DLD1 (cell line): Measurements from ENCODE around the gene SOD3.

Source experiments
- in situ Hi-C: cut with HindIII; loops from 2 replicates; pipeline ENCODE4 v1.10.0; 2017; ENCODE audit warnings: low sequenced_read_pairs

The SOD3 gene

DNA sequence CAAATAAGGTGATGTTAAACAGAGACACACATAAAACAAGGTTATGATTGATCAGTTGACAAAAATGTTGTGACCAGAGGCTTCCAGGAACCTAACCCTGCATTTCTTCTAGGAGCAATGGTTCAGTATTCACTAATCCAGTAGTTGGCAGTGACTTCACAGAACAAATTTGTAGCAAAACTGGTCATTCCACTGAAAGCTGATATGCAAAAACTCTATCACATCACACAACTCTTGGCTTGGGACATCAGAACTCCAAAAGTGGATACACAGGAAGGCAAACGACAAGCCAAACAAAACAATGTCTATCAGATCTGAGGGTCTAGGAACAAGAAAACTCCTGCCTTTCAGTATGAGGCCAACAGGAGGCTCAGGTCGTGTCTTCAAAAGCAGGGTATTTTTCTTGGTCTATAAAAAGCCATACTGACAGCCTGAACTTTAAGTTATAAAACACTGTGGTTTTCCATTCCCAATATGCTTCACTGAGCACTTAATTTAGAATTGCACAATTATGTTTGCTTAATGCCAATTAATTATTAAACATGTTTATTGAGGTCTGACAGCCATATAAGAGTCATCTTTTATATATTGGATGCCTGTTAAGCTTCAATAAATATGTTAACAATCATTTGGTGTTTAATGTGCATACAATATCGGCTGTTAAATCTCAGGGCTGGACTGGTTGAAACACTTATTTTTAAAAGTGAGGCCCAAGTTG, 45.6 kb downstream of the SOD3 start:
- in situ Hi-C loops: no loop called here

DNA sequence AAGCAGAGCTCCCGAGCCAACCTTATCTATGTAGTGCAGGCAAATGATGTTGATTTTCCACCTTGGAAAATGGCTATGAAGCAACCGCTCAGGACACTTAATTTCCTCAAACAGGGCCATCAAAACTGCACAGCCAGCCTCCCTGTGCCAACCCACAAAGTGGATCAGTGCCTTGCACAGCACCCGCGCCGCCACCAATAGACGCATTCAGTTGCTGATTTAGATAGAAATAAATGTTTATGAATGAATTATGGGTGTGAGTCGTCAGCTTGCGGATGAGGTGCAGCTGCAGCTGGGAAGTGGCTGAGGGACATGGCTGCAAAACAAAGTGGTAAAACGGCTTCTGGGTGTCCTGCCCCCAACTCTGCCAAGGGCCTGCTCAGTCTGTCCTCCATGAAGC, 47.0 kb downstream of the SOD3 start:
- in situ Hi-C loops: no loop called here

DNA sequence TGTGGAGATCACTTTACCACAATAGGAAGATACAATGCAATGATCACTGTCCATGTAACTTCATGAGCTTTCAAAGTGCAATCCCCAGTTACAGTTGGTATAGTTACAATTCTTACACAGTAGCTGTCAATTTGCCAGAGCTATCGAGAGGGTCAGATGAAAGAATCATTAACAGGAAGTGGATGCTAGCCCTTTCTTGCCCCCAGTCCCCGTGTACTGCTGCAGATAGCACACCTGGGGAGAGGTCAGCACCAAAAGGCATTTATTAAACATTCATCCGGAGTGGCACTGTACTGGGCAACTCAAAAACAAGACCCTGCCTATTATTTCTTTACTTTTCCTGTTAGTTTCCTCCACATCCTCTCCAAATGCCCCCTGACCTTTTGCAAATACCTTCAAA, 47.7 kb downstream of the SOD3 start:
- in situ Hi-C loops: no loop called here

DNA sequence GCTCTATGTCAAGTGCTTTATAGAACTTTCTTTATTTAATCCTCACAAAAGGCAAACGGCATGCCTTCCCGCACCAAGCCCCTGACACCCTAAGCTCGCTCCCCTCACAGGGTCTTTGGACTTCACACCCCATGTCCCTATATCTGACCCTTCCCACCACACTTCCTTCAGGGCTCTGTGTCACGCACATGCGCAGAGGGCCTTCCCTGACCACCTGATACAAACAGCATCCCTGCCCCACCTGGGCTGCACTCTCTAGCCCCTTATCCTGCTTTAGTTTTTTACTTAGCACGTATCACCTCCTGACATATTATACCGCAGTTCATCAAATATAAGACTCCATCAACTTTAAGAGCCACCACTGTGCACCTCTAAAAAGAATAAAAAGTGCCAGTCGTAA, 49.8 kb downstream of the SOD3 start:
- in situ Hi-C loops: no loop called here

DNA sequence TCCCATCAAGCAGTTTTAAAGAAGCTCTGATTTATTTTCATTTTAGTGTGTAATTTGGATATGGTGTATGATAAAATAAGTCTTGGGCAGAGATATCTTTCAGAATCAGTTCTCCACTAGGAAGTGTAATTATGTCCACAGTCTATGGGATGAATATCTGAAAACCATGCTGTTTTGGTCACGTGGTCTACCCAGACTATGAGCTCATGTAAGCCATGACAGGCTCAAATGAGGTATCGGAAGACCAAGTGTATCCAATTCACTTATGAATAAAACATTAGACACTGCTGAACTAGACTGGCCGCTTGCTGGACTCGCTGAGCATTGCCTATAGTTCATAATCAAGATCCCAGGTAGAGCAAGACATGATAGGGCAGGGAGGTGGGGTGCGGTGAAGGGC, 50.5 kb downstream of the SOD3 start:
- in situ Hi-C loops: no loop called here

DNA sequence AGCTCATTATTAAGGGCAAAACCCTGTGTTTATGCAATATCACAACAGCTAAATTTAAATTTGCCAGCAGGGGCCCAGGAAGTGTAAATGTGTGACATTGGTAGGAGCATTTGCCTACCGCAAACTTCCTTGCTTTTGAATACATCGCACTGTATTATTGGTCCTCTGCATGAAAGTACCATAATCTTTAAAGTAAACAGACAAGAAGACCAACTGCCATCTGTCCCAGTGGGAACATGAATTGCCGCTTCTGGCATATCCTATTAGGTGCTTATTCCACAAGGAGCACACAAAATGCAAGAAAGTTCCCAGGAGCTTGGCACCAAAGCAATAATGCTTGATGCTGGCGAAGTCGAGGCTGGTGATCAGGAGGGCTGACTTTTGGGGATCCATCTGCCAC, 51.3 kb downstream of the SOD3 start:
- in situ Hi-C loops: no loop called here

DNA sequence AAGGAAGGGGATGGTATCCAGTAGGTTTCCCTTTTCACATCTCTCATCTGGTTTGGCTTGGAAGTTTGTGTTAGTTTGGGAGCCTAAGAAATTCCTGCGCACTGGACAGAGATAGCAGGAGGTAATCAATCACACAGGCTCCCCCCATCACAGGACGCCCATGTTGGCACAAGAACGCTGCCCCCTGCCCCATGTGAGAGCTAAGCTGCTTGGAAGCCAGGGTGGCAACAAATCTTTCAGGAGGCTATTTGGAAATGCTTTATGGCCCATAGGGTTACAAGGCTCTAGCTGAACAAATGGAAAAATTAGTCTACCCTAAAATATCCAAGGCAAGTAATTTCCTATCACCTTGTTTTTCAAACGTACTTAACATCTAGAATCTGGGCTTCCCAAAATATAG, 54.0 kb downstream of the SOD3 start:
- in situ Hi-C loops: no loop called here

DNA sequence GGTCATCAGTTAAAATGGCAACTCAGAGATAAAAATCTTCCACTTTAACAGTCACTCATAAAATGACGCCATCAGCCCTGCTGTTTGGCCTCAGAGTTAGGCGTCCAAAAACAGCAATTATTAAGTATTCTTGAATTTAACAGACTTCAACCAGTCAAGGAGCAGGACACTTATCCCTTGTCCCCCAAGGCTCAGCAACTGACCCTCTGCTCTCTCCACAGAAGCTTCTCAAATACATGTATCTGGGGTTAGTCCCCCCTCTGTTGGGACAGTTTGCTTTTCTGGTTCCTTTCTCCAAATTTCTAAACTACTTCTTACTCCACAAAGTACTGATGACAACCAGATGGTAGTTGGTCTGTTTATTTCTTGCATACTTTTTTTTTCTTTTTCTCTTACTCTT, 54.4 kb downstream of the SOD3 start:
- in situ Hi-C loops: no loop called here
